Mesothelial cell of epicardium (in vitro differentiated cells): ENCODE data around the gene FGD4. TPM values are rescaled to one million over a fixed set of nuclear protein-coding genes. Genes with fewer than 3 reads are reported as not detected.

Experiments
- DNase-seq, 2 experiments: peaks; one replicate each; pipeline ENCODE4 v3.0.0; 2021; ENCODE audit warnings: low spot score in 2 of 2; ENCODE audit not compliant: unreplicated experiment in 2 of 2
- H3K27ac Mint-ChIP-seq: 2 replicates; pipeline ENCODE4 v1.8.0; 2021; ENCODE audit warnings: mixed read lengths
- H3K27me3 Mint-ChIP-seq: 2 replicates; pipeline ENCODE4 v1.8.0; 2021; ENCODE audit warnings: low read depth, mixed read lengths
- H3K36me3 Mint-ChIP-seq: 2 replicates; pipeline ENCODE4 v1.8.0; 2021; ENCODE audit warnings: mixed read lengths
- H3K4me1 Mint-ChIP-seq: 2 replicates; pipeline ENCODE4 v1.8.0; 2021; ENCODE audit warnings: mixed read lengths
- H3K4me3 Mint-ChIP-seq: 2 replicates; pipeline ENCODE4 v1.8.0; 2021; ENCODE audit warnings: mild to moderate bottlenecking, moderate library complexity, mixed read lengths
- H3K9me3 Mint-ChIP-seq: 2 replicates; pipeline ENCODE4 v1.8.0; 2021; ENCODE audit warnings: mixed read lengths
- CTCF ChIP-seq: fragments of 200-600 bp; sonication (generic); IDR thresholded peaks from one replicate; pipeline ENCODE4 v1.5.0; 2021; ENCODE audit warnings: antibody characterized with exemption; ENCODE audit not compliant: unreplicated experiment
- total RNA-seq: library from RNA; stranded (reverse); gene quantifications from 3 replicates; pipeline ENCODE4 v1.2.1, GENCODE V29; 2021

FGD4 gene
- total RNA-seq, 1 donor from 2014 or later = 13.4 TPM

- H3K27ac Mint-ChIP-seq = peak overlapping the region; percentile 80
- peaks cover 32% of the 10 kb centered on the region for H3K4me1 Mint-ChIP-seq
- no peaks in the 10 kb centered on the region for H3K27me3 Mint-ChIP-seq
- H3K4me3 Mint-ChIP-seq = no peak overlapping the region
- H3K9me3 Mint-ChIP-seq = no peaks in the 10 kb centered on the region
- TF ChIP-seq CTCF = no peak
- DNase-seq = no peak
- peaks cover 4% of the 10 kb centered on the region for H3K36me3 Mint-ChIP-seq
These were observed 207.1 kb downstream of the FGD4 start for GRCh38 chr12:32606443-32606842.

- Mint-ChIP-seq H3K27ac (no peak overlapping the region), H3K27me3 (no peaks in the 10 kb centered on the region), H3K9me3 (no peaks in the 10 kb centered on the region), H3K4me1 (peaks cover 22% of the 10 kb centered on the region), H3K4me3 (no peak overlapping the region), H3K36me3 (peaks cover 17% of the 10 kb centered on the region)
- no peak for TF ChIP-seq CTCF
- DNase-seq = no peak
These were observed 210.6 kb downstream of the FGD4 start for GRCh38 chr12:32609966-32610365.

GRCh38 chr12:32611986-32612385, 212.6 kb downstream of the FGD4 start:
- H3K4me3 Mint-ChIP-seq = no peak overlapping the region
- no peak for DNase-seq
- no peaks in the 10 kb centered on the region for H3K27me3 Mint-ChIP-seq
- no peaks in the 10 kb centered on the region for H3K9me3 Mint-ChIP-seq
- no peak overlapping the region for H3K27ac Mint-ChIP-seq
- no peak for TF ChIP-seq CTCF
- peaks cover 4% of the 10 kb centered on the region for H3K4me1 Mint-ChIP-seq
- peaks cover 23% of the 10 kb centered on the region for H3K36me3 Mint-ChIP-seq

GRCh38 chr12:32612658-32613614, 213.6 kb downstream of the FGD4 start:
- H3K27me3 Mint-ChIP-seq = no peaks in the 10 kb centered on the region
- no peaks in the 10 kb centered on the region for H3K9me3 Mint-ChIP-seq
- no peak for DNase-seq
- H3K36me3 Mint-ChIP-seq = peaks cover 26% of the 10 kb centered on the region
- H3K27ac Mint-ChIP-seq = no peak overlapping the region
- no peaks in the 10 kb centered on the region for H3K4me1 Mint-ChIP-seq
- no peak overlapping the region for H3K4me3 Mint-ChIP-seq
- TF ChIP-seq CTCF = no peak

GRCh38 chr12:32615441-32615840, 216.1 kb downstream of the FGD4 start:
- Mint-ChIP-seq H3K9me3 (no peaks in the 10 kb centered on the region), H3K27ac (no peak overlapping the region), H3K4me1 (no peaks in the 10 kb centered on the region), H3K36me3 (peaks cover 29% of the 10 kb centered on the region), H3K27me3 (no peaks in the 10 kb centered on the region), H3K4me3 (no peak overlapping the region)
- no peak for DNase-seq
- no peak for TF ChIP-seq CTCF
